ENCODE measurements around the gene HIGD1A. TPM values are rescaled to one million over a fixed set of nuclear protein-coding genes. Genes with fewer than 3 reads are reported as not detected.

The HIGD1A gene
- total RNA-seq, 1 experiment from 2014 or later = 112 TPM

GRCh38 chr3:42752961-42753360 is 51.3 kb downstream of the HIGD1A start:
- H3K4me3 ChIP-seq (ENCODE audit: low read depth, low read length) = no peak overlapping the region
- intact Hi-C loops (cut with micrococcal nuclease; ENCODE audit: unreplicated experiment) = loop anchor here (5.0 kb wide), 1 partner anchor 171 kb away; the partner anchor contains the start of gene SEC22C
- DNase-seq = no peak
- Mint-ChIP-seq H3K4me3 (ENCODE audit: unreplicated experiment) (no peak overlapping the region), H3K36me3 (ENCODE audit: insufficient read depth, unreplicated experiment) (no peaks in the 10 kb centered on the region), H3K27me3 (ENCODE audit: insufficient read depth, unreplicated experiment) (no peaks in the 10 kb centered on the region), H3K4me1 (ENCODE audit: low read depth, unreplicated experiment) (no peaks in the 10 kb centered on the region), H3K27ac (ENCODE audit: unreplicated experiment) (no peak overlapping the region), H3K9me3 (ENCODE audit: unreplicated experiment) (no peaks in the 10 kb centered on the region)
- peaks cover 7% of the 10 kb centered on the region; the same call in 1 of the 2 replicates for H3K4me1 ChIP-seq
- CTCF ChIA-PET = no interaction called here
- no TSS peak for BruUV-seq (replicated peaks)
- H3K36me3 ChIP-seq (ENCODE audit: control insufficient read depth, insufficient read depth, low read length) = no peaks in the 10 kb centered on the region
- POLR2A ChIA-PET = no interaction called here
- TF ChIP-seq CTCF (IDR thresholded peaks at IDR 0.05; ENCODE audit: insufficient read depth in 1 of 2, low read depth in 1 of 2, low read length in 1 of 2, severe bottlenecking in 1 of 2, unreplicated experiment in 1 of 2) = no peak
- H3K9me3 ChIP-seq = no peaks in the 10 kb centered on the region
- H3K27me3 ChIP-seq (replicated peaks; ENCODE audit: control insufficient read depth, insufficient read depth, low read length) = no peaks in the 10 kb centered on the region

GRCh38 chr3:42752441-42752840 is 51.8 kb downstream of the HIGD1A start:
- H3K9me3 Mint-ChIP-seq (ENCODE audit: unreplicated experiment) = no peaks in the 10 kb centered on the region
- no peaks in the 10 kb centered on the region for H3K36me3 ChIP-seq (ENCODE audit: control insufficient read depth, insufficient read depth, low read length)
- no peak overlapping the region for H3K4me3 ChIP-seq (ENCODE audit: low read depth, low read length)
- no peak overlapping the region for H3K4me3 Mint-ChIP-seq (ENCODE audit: unreplicated experiment)
- ChIA-PET CTCF (no interaction called here), POLR2A (no interaction called here)
- no peaks in the 10 kb centered on the region for H3K36me3 Mint-ChIP-seq (ENCODE audit: insufficient read depth, unreplicated experiment)
- H3K4me1 Mint-ChIP-seq (ENCODE audit: low read depth, unreplicated experiment) = no peaks in the 10 kb centered on the region
- H3K4me1 ChIP-seq = peaks cover 7% of the 10 kb centered on the region; the same call in 1 of the 2 replicates
- H3K27me3 Mint-ChIP-seq (ENCODE audit: insufficient read depth, unreplicated experiment) = no peaks in the 10 kb centered on the region
- H3K9me3 ChIP-seq = no peaks in the 10 kb centered on the region
- H3K27ac Mint-ChIP-seq (ENCODE audit: unreplicated experiment) = no peak overlapping the region
- no peak for TF ChIP-seq CTCF (IDR thresholded peaks at IDR 0.05; ENCODE audit: insufficient read depth in 1 of 2, low read depth in 1 of 2, low read length in 1 of 2, severe bottlenecking in 1 of 2, unreplicated experiment in 1 of 2)
- intact Hi-C loops (cut with micrococcal nuclease; ENCODE audit: unreplicated experiment) = loop anchor here (5.0 kb wide), 1 partner anchor 170 kb away; the partner anchor contains the start of gene SEC22C
- H3K27me3 ChIP-seq (replicated peaks; ENCODE audit: control insufficient read depth, insufficient read depth, low read length) = no peaks in the 10 kb centered on the region
- no peak for DNase-seq
- BruUV-seq (replicated peaks) = no TSS peak

- no peak overlapping the region for H3K4me3 ChIP-seq (ENCODE audit: low read depth, low read length)
- no peak for TF ChIP-seq CTCF (IDR thresholded peaks at IDR 0.05; ENCODE audit: insufficient read depth in 1 of 2, low read depth in 1 of 2, low read length in 1 of 2, severe bottlenecking in 1 of 2, unreplicated experiment in 1 of 2)
- H3K36me3 Mint-ChIP-seq (ENCODE audit: insufficient read depth, unreplicated experiment) = no peaks in the 10 kb centered on the region
- no peaks in the 10 kb centered on the region for H3K27me3 ChIP-seq (replicated peaks; ENCODE audit: control insufficient read depth, insufficient read depth, low read length)
- ChIA-PET CTCF (interaction anchor here (0.7 kb wide), 1 partner anchor 9 kb away, joined by 5 read pairs; no protein-coding TSS in a partner anchor), POLR2A (no interaction called here)
- no peak overlapping the region for H3K27ac Mint-ChIP-seq (ENCODE audit: unreplicated experiment)
- no peaks in the 10 kb centered on the region for H3K4me1 Mint-ChIP-seq (ENCODE audit: low read depth, unreplicated experiment)
- intact Hi-C loops (cut with micrococcal nuclease; ENCODE audit: unreplicated experiment) = loop anchor here (5.0 kb wide), 1 partner anchor 169 kb away; the partner anchor contains the start of gene SEC22C
- peaks cover 6% of the 10 kb centered on the region; the same call in 1 of the 2 replicates for H3K4me1 ChIP-seq
- H3K27me3 Mint-ChIP-seq (ENCODE audit: insufficient read depth, unreplicated experiment) = no peaks in the 10 kb centered on the region
- BruUV-seq (replicated peaks) = no TSS peak
- no peak overlapping the region for H3K4me3 Mint-ChIP-seq (ENCODE audit: unreplicated experiment)
- no peaks in the 10 kb centered on the region for H3K36me3 ChIP-seq (ENCODE audit: control insufficient read depth, insufficient read depth, low read length)
- no peaks in the 10 kb centered on the region for H3K9me3 Mint-ChIP-seq (ENCODE audit: unreplicated experiment)
- no peak for DNase-seq
- H3K9me3 ChIP-seq = no peaks in the 10 kb centered on the region
Observed at GRCh38 chr3:42751609-42752008, 52.7 kb downstream of the HIGD1A start.

Data from Caco-2 (cell line).